Parathyroid adenoma (tissue), 2 donors: ENCODE measurements around the gene RASA2.

ENCODE experiments used
- H2AFZ ChIP-seq: fragments of 300-600 bp; sonication (generic); one replicate; pipeline ENCODE4 v1.7.0; 2017; ENCODE audit warnings: antibody characterized with exemption, mild to moderate bottlenecking
- H3K27ac ChIP-seq: fragments of 300-600 bp; sonication (generic); one replicate; pipeline ENCODE4 v1.7.0; 2017
- H3K27me3 ChIP-seq: fragments of 300-600 bp; sonication (generic); one replicate; pipeline ENCODE4 v1.7.0; 2017; ENCODE audit warnings: low read length; ENCODE audit not compliant: control insufficient read depth, insufficient read depth
- H3K36me3 ChIP-seq: fragments of 300-600 bp; sonication (generic); one replicate; pipeline ENCODE4 v1.7.0; 2017; ENCODE audit warnings: low read length; ENCODE audit not compliant: control insufficient read depth, insufficient read depth
- H3K4me1 ChIP-seq: fragments of 300-600 bp; sonication (generic); one replicate; pipeline ENCODE4 v1.7.0; 2017; ENCODE audit warnings: control low read depth
- H3K4me2 ChIP-seq: fragments of 300-600 bp; sonication (generic); one replicate; pipeline ENCODE4 v1.7.0; 2017; ENCODE audit warnings: low read length
- H3K4me3 ChIP-seq: fragments of 300-600 bp; sonication (generic); one replicate; pipeline ENCODE4 v1.7.0; 2017; ENCODE audit warnings: low read depth, low read length
- H3K79me2 ChIP-seq: fragments of 300-600 bp; sonication (generic); one replicate; pipeline ENCODE4 v1.7.0; 2017; ENCODE audit warnings: control low read depth
- H3K9ac ChIP-seq: fragments of 300-600 bp; sonication (generic); one replicate; pipeline ENCODE4 v1.7.0; 2017; ENCODE audit warnings: mild to moderate bottlenecking
- H3K9me3 ChIP-seq: fragments of 300-600 bp; sonication (generic); one replicate; pipeline ENCODE4 v1.7.0; 2017; ENCODE audit warnings: low read length; ENCODE audit not compliant: control insufficient read depth
- CTCF ChIP-seq: fragments of 300-600 bp; sonication (generic); IDR thresholded peaks from one replicate; pipeline ENCODE4 v1.7.0; 2017; ENCODE audit warnings: antibody characterized with exemption, mild to moderate bottlenecking
- donor health status: primary hyperparathyroidism.

The RASA2 gene

DNA sequence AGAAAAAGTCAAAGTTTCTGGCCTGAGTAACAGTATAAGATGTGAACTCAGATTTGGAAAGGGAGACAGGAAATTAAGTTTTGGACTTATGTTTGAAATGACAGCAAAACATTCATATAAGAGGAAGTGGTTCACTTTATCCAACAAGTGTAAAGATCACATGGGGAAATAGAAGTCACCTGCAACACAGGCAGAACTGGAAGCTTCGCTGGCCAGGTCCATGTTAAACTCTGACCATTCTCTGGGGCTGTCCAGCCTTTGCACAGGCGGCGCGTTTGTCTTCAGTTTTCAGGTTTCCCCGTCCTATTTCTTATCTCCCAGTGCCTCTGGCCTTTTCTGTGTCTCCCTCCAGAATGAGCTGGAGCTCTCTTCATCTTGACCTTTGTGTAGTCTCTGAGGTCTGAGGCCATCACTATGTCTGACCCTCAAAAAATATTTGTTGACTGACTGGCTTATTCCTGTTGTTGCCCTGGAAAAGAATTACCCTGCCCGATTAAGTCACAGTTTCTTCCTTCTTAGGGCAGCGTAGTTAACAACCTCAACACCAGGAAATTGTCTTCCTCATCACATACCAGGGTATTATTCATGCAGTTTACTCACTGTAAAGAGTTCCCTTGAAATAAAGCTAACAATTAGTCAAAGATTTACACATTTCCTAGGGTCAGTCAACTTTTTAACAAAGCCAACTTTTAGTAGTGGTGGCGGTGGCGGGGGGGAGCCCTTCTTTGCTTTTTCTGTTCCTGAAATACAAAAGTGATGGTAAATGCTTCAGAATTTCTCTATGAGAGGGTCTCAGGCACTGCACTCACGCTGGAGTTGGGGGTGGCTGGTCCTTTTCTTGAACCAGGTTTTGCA is 959 bp upstream of the RASA2 start:
- Histone ChIP-seq H2AFZ (peak overlapping the region; percentile 91), H3K4me1 (no peaks in the 10 kb centered on the region), H3K79me2 (peaks cover 22% of the 10 kb centered on the region), H3K9ac (no peak overlapping the region), H3K27me3 (no peaks in the 10 kb centered on the region), H3K4me2 (no peak overlapping the region), H3K4me3 (no peak overlapping the region), H3K27ac (no peak overlapping the region), H3K9me3 (no peaks in the 10 kb centered on the region), H3K36me3 (no peaks in the 10 kb centered on the region)
- TF ChIP-seq CTCF, result no peak

GRCh38 chr3:141486496-141486745 is 406 bp upstream of the RASA2 start:
- H3K4me2 ChIP-seq, result peak overlapping the region; percentile 71
- no peaks in the 10 kb centered on the region for H3K27me3 ChIP-seq
- peak overlapping the region; percentile 41 for H3K4me3 ChIP-seq
- peaks cover 25% of the 10 kb centered on the region for H3K79me2 ChIP-seq
- H3K9me3 ChIP-seq, result no peaks in the 10 kb centered on the region
- no peak for TF ChIP-seq CTCF
- no peaks in the 10 kb centered on the region for H3K4me1 ChIP-seq
- no peak overlapping the region for H3K27ac ChIP-seq
- peak overlapping the region; percentile 91 for H2AFZ ChIP-seq
- H3K36me3 ChIP-seq, result no peaks in the 10 kb centered on the region
- H3K9ac ChIP-seq, result no peak overlapping the region

DNA sequence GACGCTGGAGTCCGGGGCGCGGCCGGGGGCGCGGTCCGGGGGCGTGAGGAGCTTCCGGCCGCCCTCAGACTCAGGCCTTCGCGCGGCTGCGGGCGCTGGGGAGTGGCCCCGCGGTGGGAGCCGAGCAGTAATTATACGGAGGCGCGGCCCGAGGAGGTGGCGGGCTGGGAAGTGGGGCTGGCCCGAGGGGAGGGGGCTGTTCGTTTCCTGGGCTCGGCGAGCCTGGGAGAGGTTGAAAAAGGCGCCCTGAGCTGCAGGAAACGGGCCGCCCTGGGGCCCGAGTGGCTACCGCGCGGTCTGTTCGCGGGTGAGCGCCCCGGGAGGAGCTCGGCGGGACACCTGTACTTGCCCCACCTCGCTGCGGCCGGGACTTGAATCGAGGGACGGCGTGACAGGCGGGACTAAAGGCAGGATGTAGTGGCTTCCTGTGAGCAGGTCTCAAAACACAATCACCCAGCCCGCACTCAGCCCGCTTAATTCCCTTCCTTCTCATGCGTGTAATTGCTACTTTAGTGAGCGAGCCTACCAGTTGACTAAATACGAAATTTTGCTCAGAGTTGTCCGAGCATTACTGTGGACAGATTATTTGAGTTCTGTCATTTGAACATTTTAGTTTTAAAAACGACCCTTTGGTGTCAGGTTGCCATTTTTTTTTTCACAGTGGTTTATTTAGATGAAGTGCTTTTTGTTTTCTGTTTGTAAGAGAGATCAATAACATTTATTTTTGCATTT is 860 bp downstream of the RASA2 start:
- Histone ChIP-seq H3K36me3 (no peaks in the 10 kb centered on the region), H3K27ac (peak overlapping the region; percentile 70), H3K9me3 (no peaks in the 10 kb centered on the region), H3K4me1 (no peaks in the 10 kb centered on the region), H3K4me3 (peak overlapping the region; percentile 74), H2AFZ (peak overlapping the region; percentile 86), H3K9ac (peak overlapping the region; percentile 64), H3K27me3 (no peaks in the 10 kb centered on the region), H3K4me2 (peak overlapping the region; percentile 73), H3K79me2 (peaks cover 28% of the 10 kb centered on the region)
- no peak for TF ChIP-seq CTCF

GRCh38 chr3:141489203-141489602 is 2.4 kb downstream of the RASA2 start:
- Histone ChIP-seq H3K9me3 (no peaks in the 10 kb centered on the region), H3K9ac (no peak overlapping the region), H3K79me2 (peaks cover 31% of the 10 kb centered on the region), H3K27ac (no peak overlapping the region), H2AFZ (no peak overlapping the region), H3K4me1 (no peaks in the 10 kb centered on the region), H3K4me2 (no peak overlapping the region), H3K4me3 (no peak overlapping the region), H3K27me3 (no peaks in the 10 kb centered on the region), H3K36me3 (no peaks in the 10 kb centered on the region)
- no peak for TF ChIP-seq CTCF
